ENCODE data around the gene SSH2. TPM values are rescaled to one million over a fixed set of nuclear protein-coding genes. Genes with fewer than 3 reads are reported as not detected.
A peak's percentile ranks its signal among the peaks of the same experiment; 100 is the strongest.

The SSH2 gene
- total and polyA plus RNA-seq, 2 experiments from 2014 or later, result 8.3 to 18.9 TPM

DNA sequence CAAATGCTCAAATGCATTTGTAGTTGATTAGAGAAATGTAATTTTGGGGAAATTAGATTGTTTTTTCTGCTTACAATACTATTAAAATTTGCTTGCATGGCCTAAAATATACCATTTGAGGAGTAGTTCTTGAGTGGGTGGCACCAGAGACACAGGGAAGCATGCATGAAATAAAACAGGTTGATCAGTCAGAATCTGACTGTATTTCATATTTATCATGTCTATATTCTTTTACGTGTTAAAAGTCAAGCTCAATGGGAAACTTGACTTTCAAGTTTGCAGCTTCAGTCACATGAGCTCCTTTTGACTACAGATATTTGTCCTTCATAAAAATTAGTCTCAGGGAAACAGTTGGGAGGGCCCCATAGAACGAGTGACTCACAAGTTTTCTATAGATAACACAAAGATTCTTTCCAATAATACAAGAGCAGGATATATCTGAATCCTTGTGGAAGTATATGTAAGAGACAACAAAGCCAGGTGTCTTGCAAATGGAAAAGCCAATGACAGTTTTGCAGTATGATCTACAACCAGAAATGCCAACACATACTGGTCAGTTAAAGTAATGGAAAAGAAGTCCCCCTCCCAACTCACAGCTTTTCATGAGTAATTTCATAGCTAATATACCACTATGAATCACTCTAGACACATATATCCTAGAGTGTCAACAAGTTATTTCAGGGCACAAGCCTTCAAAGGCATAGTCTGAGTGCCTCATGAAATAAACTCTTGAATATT lies 265.1 kb downstream of the SSH2 start:
- Histone ChIP-seq H3K4me2 (ENCODE audit: unreplicated experiment) (peak overlapping the region; percentile 11), H3K27me3 (replicated peaks; ENCODE audit: insufficient read depth) (no peaks in the 10 kb centered on the region), H3K9me2 (ENCODE audit: insufficient read depth) (no peaks in the 10 kb centered on the region), H3K36me3 (ENCODE audit: low read depth) (no peaks in the 10 kb centered on the region), H3K9ac (no peak overlapping the region), H3F3A (ENCODE audit: insufficient read depth) (peaks cover 28% of the 10 kb centered on the region), H3K79me2 (ENCODE audit: insufficient read depth) (no peaks in the 10 kb centered on the region), H3K4me3 (no peak overlapping the region), H3K27ac (peak overlapping the region; percentile 69), H3K4me1 (ENCODE audit: insufficient read depth) (peaks cover 35% of the 10 kb centered on the region), H3K9me3 (ENCODE audit: low read depth) (no peaks in the 10 kb centered on the region), H2AFZ (no peak overlapping the region), H4K20me1 (ENCODE audit: insufficient read depth) (no peaks in the 10 kb centered on the region)
- in situ Hi-C loops (cut with MboI), result no loop called here
- no peak for TF ChIP-seq EZH2 (IDR thresholded peaks at IDR 0.05; ENCODE audit: insufficient read depth, poor library complexity, severe bottlenecking)
- TF ChIP-seq EZH2phosphoT487 (IDR thresholded peaks at IDR 0.05; ENCODE audit: insufficient read depth, low read depth), result peak; percentile 78; the same call in 1 of the 2 replicates
- 61 to 70% methylated on average over 2 of the region's 2 CpGs for WGBS, 2 experiments (ENCODE audit: low coverage in 1 of 2, low lambda C conversion rate in 2 of 2, missing lambda C conversion rate in 2 of 2)
- DNase-seq, result peak; percentile 87

GRCh38 chr17:29663155-29663554 lies 266.9 kb downstream of the SSH2 start:
- Histone ChIP-seq H3K36me3 (ENCODE audit: low read depth) (no peaks in the 10 kb centered on the region), H3F3A (ENCODE audit: insufficient read depth) (peaks cover 28% of the 10 kb centered on the region), H3K4me3 (no peak overlapping the region), H3K9me2 (ENCODE audit: insufficient read depth) (no peaks in the 10 kb centered on the region), H3K79me2 (ENCODE audit: insufficient read depth) (no peaks in the 10 kb centered on the region), H3K9me3 (ENCODE audit: low read depth) (no peaks in the 10 kb centered on the region), H3K27me3 (replicated peaks; ENCODE audit: insufficient read depth) (no peaks in the 10 kb centered on the region), H3K27ac (peak overlapping the region; percentile 14; the same call in 1 of the 2 replicates), H3K9ac (peak overlapping the region; percentile 0; the same call in 1 of the 2 replicates), H2AFZ (no peak overlapping the region), H4K20me1 (ENCODE audit: insufficient read depth) (no peaks in the 10 kb centered on the region), H3K4me2 (ENCODE audit: unreplicated experiment) (no peak overlapping the region), H3K4me1 (ENCODE audit: insufficient read depth) (peaks cover 34% of the 10 kb centered on the region)
- WGBS, 2 experiments (ENCODE audit: low coverage in 1 of 2, low lambda C conversion rate in 2 of 2, missing lambda C conversion rate in 2 of 2), result 13 to 29% methylated on average over 1 of the region's 1 CpG
- no peak for TF ChIP-seq EZH2phosphoT487 (IDR thresholded peaks at IDR 0.05; ENCODE audit: insufficient read depth, low read depth)
- TF ChIP-seq EZH2 (IDR thresholded peaks at IDR 0.05; ENCODE audit: insufficient read depth, poor library complexity, severe bottlenecking), result no peak
- peak; percentile 59 for DNase-seq
- in situ Hi-C loops (cut with MboI), result no loop called here

GRCh38 chr17:29661213-29661612 lies 268.8 kb downstream of the SSH2 start:
- Histone ChIP-seq H3K27me3 (replicated peaks; ENCODE audit: insufficient read depth) (no peaks in the 10 kb centered on the region), H3K27ac (no peak overlapping the region), H4K20me1 (ENCODE audit: insufficient read depth) (no peaks in the 10 kb centered on the region), H3K9ac (no peak overlapping the region), H3F3A (ENCODE audit: insufficient read depth) (peaks cover 19% of the 10 kb centered on the region), H3K36me3 (ENCODE audit: low read depth) (no peaks in the 10 kb centered on the region), H3K4me2 (ENCODE audit: unreplicated experiment) (no peak overlapping the region), H3K9me3 (ENCODE audit: low read depth) (no peaks in the 10 kb centered on the region), H3K79me2 (ENCODE audit: insufficient read depth) (no peaks in the 10 kb centered on the region), H2AFZ (no peak overlapping the region), H3K4me1 (ENCODE audit: insufficient read depth) (peaks cover 29% of the 10 kb centered on the region), H3K4me3 (no peak overlapping the region), H3K9me2 (ENCODE audit: insufficient read depth) (no peaks in the 10 kb centered on the region)
- WGBS, 2 experiments (ENCODE audit: low coverage in 1 of 2, low lambda C conversion rate in 2 of 2, missing lambda C conversion rate in 2 of 2), result 79 to 84% methylated on average over 2 of the region's 2 CpGs
- in situ Hi-C loops (cut with MboI), result no loop called here
- no peak for TF ChIP-seq EZH2 (IDR thresholded peaks at IDR 0.05; ENCODE audit: insufficient read depth, poor library complexity, severe bottlenecking)
- no peak for TF ChIP-seq EZH2phosphoT487 (IDR thresholded peaks at IDR 0.05; ENCODE audit: insufficient read depth, low read depth)
- no peak for DNase-seq

GRCh38 chr17:29659155-29659554 lies 270.9 kb downstream of the SSH2 start:
- no peak overlapping the region for H3K9ac ChIP-seq
- no peak overlapping the region for H3K27ac ChIP-seq

More at GRCh38 chr17:29659155-29659554, 270.9 kb downstream of the SSH2 start:
- no peak overlapping the region for H3K4me3 ChIP-seq
- no peak for TF ChIP-seq EZH2phosphoT487 (IDR thresholded peaks at IDR 0.05; ENCODE audit: insufficient read depth, low read depth)
- no peak for TF ChIP-seq EZH2 (IDR thresholded peaks at IDR 0.05; ENCODE audit: insufficient read depth, poor library complexity, severe bottlenecking)
- H3K9me2 ChIP-seq (ENCODE audit: insufficient read depth), result no peaks in the 10 kb centered on the region
- no peaks in the 10 kb centered on the region for H4K20me1 ChIP-seq (ENCODE audit: insufficient read depth)
- H3K9me3 ChIP-seq (ENCODE audit: low read depth), result no peaks in the 10 kb centered on the region
- no peaks in the 10 kb centered on the region for H3F3A ChIP-seq (ENCODE audit: insufficient read depth)
- in situ Hi-C loops (cut with MboI), result no loop called here
- no peaks in the 10 kb centered on the region for H3K36me3 ChIP-seq (ENCODE audit: low read depth)
- no peak overlapping the region for H3K4me2 ChIP-seq (ENCODE audit: unreplicated experiment)
- H2AFZ ChIP-seq, result no peak overlapping the region
- no peaks in the 10 kb centered on the region for H3K79me2 ChIP-seq (ENCODE audit: insufficient read depth)
- no peak for DNase-seq
- no peaks in the 10 kb centered on the region for H3K27me3 ChIP-seq (replicated peaks; ENCODE audit: insufficient read depth)
- WGBS, 2 experiments (ENCODE audit: low coverage in 1 of 2, low lambda C conversion rate in 2 of 2, missing lambda C conversion rate in 2 of 2), result 98% methylated on average over 2 of the region's 2 CpGs
- peaks cover 14% of the 10 kb centered on the region; the same call in 1 of the 2 replicates for H3K4me1 ChIP-seq (ENCODE audit: insufficient read depth)

Data from GM23248 (cell line).